Measurements from ENCODE around the gene UBTD2.

- TF ChIP-seq EZH2phosphoT487 (IDR thresholded peaks at IDR 0.05; ENCODE audit: low read length) (no peak), EZH2 (optimal IDR thresholded peaks at IDR 0.05; ENCODE audit: low read depth, low read length) (no peak)
These were observed 2.6 kb downstream of the UBTD2 start for GRCh38 chr5:172280929-172281328.

Data from MM.1S (cell line).